WTC11 (cell line): ENCODE measurements around the gene ANKRD17. TPM values are rescaled to one million over a fixed set of nuclear protein-coding genes. Genes with fewer than 3 reads are reported as not detected.

ENCODE experiments used
- ATAC-seq: fragments of 200-7000 bp; cut with Tn5 transposase; 2 replicates; pipeline ENCODE4 v1.10.0; 2021; ENCODE audit warnings: mild to moderate bottlenecking, moderate library complexity
- CTCF ChIA-PET: fragments of 300-600 bp; sonication (Branson Sonifier 250); formaldehyde crosslinking; loops from one replicate; lab custom pipeline; 2021; ENCODE audit warnings: antibody characterized with exemption; lab: Charles Lee
- POLR2A ChIA-PET: fragments of 350-600 bp; sonication (Branson Sonifier 250); formaldehyde crosslinking; loops from one replicate; lab custom pipeline; 2021; ENCODE audit warnings: antibody characterized with exemption; lab: Charles Lee
- DNase-seq: peaks from one replicate; pipeline ENCODE4 v3.0.0; 2021; ENCODE audit warnings: low spot score
- H3K27ac Mint-ChIP-seq: 2 replicates; pipeline ENCODE4 v1.8.0; 2021; ENCODE audit warnings: mixed read lengths
- H3K27me3 Mint-ChIP-seq: 2 replicates; pipeline ENCODE4 v1.8.0; 2021; ENCODE audit warnings: low read depth, mild to moderate bottlenecking, moderate library complexity, mixed read lengths
- H3K36me3 Mint-ChIP-seq: 2 replicates; pipeline ENCODE4 v1.8.0; 2021; ENCODE audit warnings: mixed read lengths
- H3K4me1 Mint-ChIP-seq: 2 replicates; pipeline ENCODE4 v1.8.0; 2022; ENCODE audit warnings: mixed read lengths
- H3K4me3 Mint-ChIP-seq: 2 replicates; pipeline ENCODE4 v1.8.0; 2021; ENCODE audit warnings: mild to moderate bottlenecking, moderate library complexity, mixed read lengths
- H3K9me3 Mint-ChIP-seq: 2 replicates; pipeline ENCODE4 v1.8.0; 2021; ENCODE audit warnings: mixed read lengths
- ATF1 ChIP-seq: sonication (generic); formaldehyde crosslinking; IDR thresholded peaks from 2 replicates; pipeline ENCODE4 v1.8.1; 2023; ENCODE audit warnings: mild to moderate bottlenecking, moderate library complexity, missing genetic modification reagents
- EMX1 ChIP-seq: fragments of 250-450 bp; sonication (Bioruptor Pico); IDR thresholded peaks from 2 replicates; pipeline ENCODE4 v1.8.0; 2021; ENCODE audit warnings: mild to moderate bottlenecking
- GABPB1 ChIP-seq: sonication (generic); formaldehyde crosslinking; IDR thresholded peaks from 2 replicates; pipeline ENCODE4 v1.8.1; 2023; ENCODE audit warnings: mild to moderate bottlenecking, missing genetic modification reagents
- NFYB ChIP-seq: sonication (generic); formaldehyde crosslinking; conservative IDR thresholded peaks from 2 replicates; pipeline ENCODE4 v1.8.0; 2022; ENCODE audit warnings: low read depth, missing genetic modification reagents
- OVOL2 ChIP-seq: fragments of 250-450 bp; sonication (Bioruptor Pico); IDR thresholded peaks from 2 replicates; pipeline ENCODE4 v1.9.0; 2021; ENCODE audit warnings: mild to moderate bottlenecking, borderline replicate concordance
- PRRX2 ChIP-seq: fragments of 250-450 bp; sonication (Bioruptor Pico); IDR thresholded peaks from 2 replicates; pipeline ENCODE4 v1.8.0; 2021; ENCODE audit warnings: mild to moderate bottlenecking
- TCF7 ChIP-seq: sonication (generic); formaldehyde crosslinking; IDR thresholded peaks from 2 replicates; pipeline ENCODE4 v1.8.0; 2022; ENCODE audit warnings: mild to moderate bottlenecking, low read depth, missing genetic modification reagents, moderate library complexity
- TP53 ChIP-seq: sonication (generic); formaldehyde crosslinking; IDR thresholded peaks from 2 replicates; pipeline ENCODE4 v1.8.1; 2023; ENCODE audit warnings: mild to moderate bottlenecking, missing genetic modification reagents
- ZNF416 ChIP-seq: fragments of 250-450 bp; sonication (Bioruptor Pico); IDR thresholded peaks from 2 replicates; pipeline ENCODE4 v1.9.0; 2021; ENCODE audit warnings: mild to moderate bottlenecking, inconsistent platforms
- total RNA-seq: library from RNA; stranded (reverse); gene quantifications from 3 replicates; pipeline ENCODE4 v1.2.3, GENCODE V29; 2021
- TF ChIP-seq, protein P1 (sequence below): fragments of 250-450 bp; sonication (Bioruptor Pico); conservative IDR thresholded peaks from 2 replicates; pipeline ENCODE4 v1.9.0; 2021; ENCODE audit warnings: mild to moderate bottlenecking
- TF ChIP-seq, protein P2 (sequence below): sonication (generic); formaldehyde crosslinking; IDR thresholded peaks from 2 replicates; pipeline ENCODE4 v1.8.0; 2022; ENCODE audit warnings: missing genetic modification reagents
- TF ChIP-seq, protein P3 (sequence below): sonication (generic); formaldehyde crosslinking; IDR thresholded peaks from 2 replicates; pipeline ENCODE4 v1.8.1; 2022; ENCODE audit warnings: missing genetic modification reagents, borderline replicate concordance
- TF ChIP-seq, protein P4 (sequence below): sonication (generic); formaldehyde crosslinking; IDR thresholded peaks from 2 replicates; pipeline ENCODE4 v1.8.0; 2022; ENCODE audit warnings: mild to moderate bottlenecking, missing genetic modification reagents
- TF ChIP-seq, protein P5 (sequence below): sonication (generic); formaldehyde crosslinking; IDR thresholded peaks from 2 replicates; pipeline ENCODE4 v1.8.1; 2023; ENCODE audit warnings: mild to moderate bottlenecking, missing genetic modification reagents, moderate library complexity

ANKRD17 gene
- total RNA-seq, 1 experiment from 2014 or later, result 76.0 TPM

DNA sequence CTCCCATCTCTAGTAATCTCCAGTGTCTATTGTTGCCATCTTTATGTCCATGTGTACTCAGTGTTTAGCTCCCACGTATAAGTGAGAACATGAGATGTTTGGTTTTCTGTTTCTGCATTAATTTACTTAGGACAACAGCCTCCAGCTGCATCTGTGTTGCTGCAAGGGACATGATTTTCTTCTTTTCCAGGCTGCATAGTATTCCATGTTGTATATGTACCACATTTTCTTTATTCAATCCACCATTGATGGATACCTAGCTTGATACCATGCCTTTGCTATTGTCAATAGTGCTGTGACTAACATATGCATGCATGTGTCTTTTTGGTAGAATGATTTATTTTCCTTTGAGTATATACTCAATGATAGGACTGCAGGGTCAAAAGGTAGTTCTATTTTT is 18.6 kb upstream of the ANKRD17 start (continued):
- TF ChIP-seq, protein P1, sequence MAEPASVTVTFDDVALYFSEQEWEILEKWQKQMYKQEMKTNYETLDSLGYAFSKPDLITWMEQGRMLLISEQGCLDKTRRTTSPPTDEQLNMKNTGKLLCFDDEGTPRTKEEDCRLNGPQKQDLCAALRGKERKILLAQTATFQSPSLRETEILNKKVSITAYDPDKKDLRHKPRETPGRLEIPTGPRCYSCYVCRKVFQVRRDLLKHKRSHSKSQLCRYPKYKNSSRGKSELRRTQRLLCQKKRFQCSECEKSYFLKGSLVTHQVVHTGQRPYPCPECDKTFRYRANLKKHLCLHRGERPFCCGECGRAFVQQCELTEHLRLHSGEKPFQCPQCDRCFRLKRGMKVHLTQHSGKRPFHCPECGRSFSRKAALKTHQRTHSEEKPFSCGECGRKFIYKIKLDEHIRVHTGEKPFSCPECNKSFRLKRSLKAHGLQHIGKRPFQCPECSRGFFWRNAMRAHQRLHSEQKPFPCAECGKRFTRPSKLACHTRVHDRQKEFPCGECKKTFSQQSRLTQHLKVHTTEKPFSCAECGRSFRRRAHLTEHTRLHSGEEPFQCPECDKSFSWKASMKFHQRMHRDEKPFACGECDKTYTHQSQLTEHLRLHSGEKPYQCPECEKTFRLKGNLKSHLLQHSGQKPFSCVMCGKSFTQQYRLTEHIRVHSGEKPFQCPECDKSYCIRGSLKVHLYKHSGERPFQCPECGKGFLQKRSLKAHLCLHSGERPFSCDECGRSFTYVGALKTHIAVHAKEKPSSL (CRISPR knock-in tag), result no peak

DNA sequence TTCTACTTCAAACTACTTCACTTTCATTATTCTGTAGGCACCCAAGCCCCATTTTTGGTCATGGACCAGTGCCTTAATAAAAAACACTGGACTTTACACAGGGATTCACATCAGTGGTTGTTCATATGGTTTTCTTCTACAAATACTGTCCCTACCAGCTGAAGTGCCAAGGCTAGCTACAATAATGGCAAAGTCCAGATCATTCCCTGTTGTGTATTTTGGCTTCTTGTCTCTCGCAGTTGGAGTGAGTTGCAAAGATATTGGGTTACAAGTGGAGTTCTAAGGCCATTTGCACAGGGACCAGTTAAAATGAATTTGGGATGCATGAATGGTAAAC is 16.7 kb upstream of the ANKRD17 start:
- DNase-seq (no peak), ATAC-seq (no peak)
- Mint-ChIP-seq H3K27me3 (no peaks in the 10 kb centered on the region; the same call in 1 of the 2 replicates), H3K4me3 (no peak overlapping the region), H3K4me1 (no peaks in the 10 kb centered on the region), H3K27ac (no peak overlapping the region), H3K36me3 (peaks cover 2% of the 10 kb centered on the region), H3K9me3 (peaks cover 22% of the 10 kb centered on the region)
- TF ChIP-seq OVOL2 (CRISPR knock-in tag), result no peak
- TF ChIP-seq EMX1 (CRISPR knock-in tag), result no peak
- TF ChIP-seq ATF1 (CRISPR knock-in tag), result no peak
- no peak for TF ChIP-seq ZNF416 (CRISPR knock-in tag)
- TF ChIP-seq, protein P2, sequence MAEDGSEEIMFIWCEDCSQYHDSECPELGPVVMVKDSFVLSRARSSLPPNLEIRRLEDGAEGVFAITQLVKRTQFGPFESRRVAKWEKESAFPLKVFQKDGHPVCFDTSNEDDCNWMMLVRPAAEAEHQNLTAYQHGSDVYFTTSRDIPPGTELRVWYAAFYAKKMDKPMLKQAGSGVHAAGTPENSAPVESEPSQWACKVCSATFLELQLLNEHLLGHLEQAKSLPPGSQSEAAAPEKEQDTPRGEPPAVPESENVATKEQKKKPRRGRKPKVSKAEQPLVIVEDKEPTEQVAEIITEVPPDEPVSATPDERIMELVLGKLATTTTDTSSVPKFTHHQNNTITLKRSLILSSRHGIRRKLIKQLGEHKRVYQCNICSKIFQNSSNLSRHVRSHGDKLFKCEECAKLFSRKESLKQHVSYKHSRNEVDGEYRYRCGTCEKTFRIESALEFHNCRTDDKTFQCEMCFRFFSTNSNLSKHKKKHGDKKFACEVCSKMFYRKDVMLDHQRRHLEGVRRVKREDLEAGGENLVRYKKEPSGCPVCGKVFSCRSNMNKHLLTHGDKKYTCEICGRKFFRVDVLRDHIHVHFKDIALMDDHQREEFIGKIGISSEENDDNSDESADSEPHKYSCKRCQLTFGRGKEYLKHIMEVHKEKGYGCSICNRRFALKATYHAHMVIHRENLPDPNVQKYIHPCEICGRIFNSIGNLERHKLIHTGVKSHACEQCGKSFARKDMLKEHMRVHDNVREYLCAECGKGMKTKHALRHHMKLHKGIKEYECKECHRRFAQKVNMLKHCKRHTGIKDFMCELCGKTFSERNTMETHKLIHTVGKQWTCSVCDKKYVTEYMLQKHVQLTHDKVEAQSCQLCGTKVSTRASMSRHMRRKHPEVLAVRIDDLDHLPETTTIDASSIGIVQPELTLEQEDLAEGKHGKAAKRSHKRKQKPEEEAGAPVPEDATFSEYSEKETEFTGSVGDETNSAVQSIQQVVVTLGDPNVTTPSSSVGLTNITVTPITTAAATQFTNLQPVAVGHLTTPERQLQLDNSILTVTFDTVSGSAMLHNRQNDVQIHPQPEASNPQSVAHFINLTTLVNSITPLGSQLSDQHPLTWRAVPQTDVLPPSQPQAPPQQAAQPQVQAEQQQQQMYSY (CRISPR knock-in tag), result no peak
- TF ChIP-seq PRRX2 (CRISPR knock-in tag), result no peak
- TF ChIP-seq NFYB (CRISPR knock-in tag), result no peak
- TF ChIP-seq GABPB1 (CRISPR knock-in tag), result no peak
- TF ChIP-seq, protein P1 (CRISPR knock-in tag), result no peak
- TF ChIP-seq, protein P3, sequence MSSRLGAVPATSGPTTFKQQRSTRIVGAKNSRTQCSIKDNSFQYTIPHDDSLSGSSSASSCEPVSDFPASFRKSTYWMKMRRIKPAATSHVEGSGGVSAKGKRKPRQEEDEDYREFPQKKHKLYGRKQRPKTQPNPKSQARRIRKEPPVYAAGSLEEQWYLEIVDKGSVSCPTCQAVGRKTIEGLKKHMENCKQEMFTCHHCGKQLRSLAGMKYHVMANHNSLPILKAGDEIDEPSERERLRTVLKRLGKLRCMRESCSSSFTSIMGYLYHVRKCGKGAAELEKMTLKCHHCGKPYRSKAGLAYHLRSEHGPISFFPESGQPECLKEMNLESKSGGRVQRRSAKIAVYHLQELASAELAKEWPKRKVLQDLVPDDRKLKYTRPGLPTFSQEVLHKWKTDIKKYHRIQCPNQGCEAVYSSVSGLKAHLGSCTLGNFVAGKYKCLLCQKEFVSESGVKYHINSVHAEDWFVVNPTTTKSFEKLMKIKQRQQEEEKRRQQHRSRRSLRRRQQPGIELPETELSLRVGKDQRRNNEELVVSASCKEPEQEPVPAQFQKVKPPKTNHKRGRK (CRISPR knock-in tag), result no peak
- TF ChIP-seq, protein P4, sequence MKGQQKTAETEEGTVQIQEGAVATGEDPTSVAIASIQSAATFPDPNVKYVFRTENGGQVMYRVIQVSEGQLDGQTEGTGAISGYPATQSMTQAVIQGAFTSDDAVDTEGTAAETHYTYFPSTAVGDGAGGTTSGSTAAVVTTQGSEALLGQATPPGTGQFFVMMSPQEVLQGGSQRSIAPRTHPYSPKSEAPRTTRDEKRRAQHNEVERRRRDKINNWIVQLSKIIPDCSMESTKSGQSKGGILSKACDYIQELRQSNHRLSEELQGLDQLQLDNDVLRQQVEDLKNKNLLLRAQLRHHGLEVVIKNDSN, result no peak
- TF ChIP-seq, protein P5, sequence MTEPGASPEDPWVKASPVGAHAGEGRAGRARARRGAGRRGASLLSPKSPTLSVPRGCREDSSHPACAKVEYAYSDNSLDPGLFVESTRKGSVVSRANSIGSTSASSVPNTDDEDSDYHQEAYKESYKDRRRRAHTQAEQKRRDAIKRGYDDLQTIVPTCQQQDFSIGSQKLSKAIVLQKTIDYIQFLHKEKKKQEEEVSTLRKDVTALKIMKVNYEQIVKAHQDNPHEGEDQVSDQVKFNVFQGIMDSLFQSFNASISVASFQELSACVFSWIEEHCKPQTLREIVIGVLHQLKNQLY (CRISPR knock-in tag), result no peak
- TF ChIP-seq TCF7, result no peak
- TF ChIP-seq TP53, result no peak
- CTCF ChIA-PET, result no interaction called here
- POLR2A ChIA-PET, result no interaction called here
